Inferior parietal cortex (tissue), 1 donor: ENCODE data around the gene CNTLN.
"Not testable (repeated sequence)": the region's sequence is repeated elsewhere in the genome, so short reads cannot be mapped to it uniquely, and the experiment has no call there.

Experiments used
- DNase-seq: peaks from one replicate; pipeline ENCODE4 v3.0.0-alpha.2; 2016; ENCODE audit errors: extremely low spot score

CNTLN gene

DNA sequence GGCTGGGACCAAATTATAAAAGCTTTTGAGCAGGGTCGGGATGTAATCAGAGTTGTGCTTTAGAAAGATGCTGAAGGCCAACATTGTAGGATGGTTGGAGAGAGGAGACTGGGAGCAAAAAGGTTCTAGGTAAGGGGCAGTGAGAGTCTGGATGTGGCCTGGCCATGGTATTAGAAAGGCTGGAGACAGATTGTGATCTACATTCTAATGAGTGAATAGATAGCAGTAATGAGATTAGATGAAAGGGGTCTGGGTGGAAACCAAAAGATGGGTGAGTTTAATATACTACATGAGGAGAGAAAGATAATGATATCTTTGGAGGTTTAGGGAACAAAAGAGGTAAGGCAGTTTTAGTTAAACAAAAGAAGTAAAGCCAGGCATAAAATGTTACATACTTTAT lies 355.3 kb downstream of the CNTLN start:
- no peak for DNase-seq

- no peak for DNase-seq
Measured at GRCh38 chr9:17491780-17492179, 356.9 kb downstream of the CNTLN start.

DNA sequence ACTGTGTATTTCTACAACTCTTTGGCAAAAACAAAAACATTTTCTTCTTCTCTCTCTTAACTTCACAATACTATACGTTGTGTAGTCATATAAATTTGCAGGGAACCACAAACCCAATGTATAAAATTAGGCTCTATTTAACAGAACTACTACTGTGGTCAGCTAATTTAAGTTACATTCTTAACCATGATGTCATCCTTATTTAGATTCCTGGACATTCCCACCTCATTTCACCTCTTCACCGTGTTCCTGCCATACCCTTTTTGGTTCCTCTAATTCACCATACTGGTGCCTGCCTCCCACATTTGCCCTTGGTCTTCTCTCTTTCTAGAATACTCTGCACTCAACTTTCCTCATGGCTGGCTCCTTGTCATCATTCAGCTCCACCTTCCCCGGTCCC lies 368.4 kb downstream of the CNTLN start:
- no peak for DNase-seq

GRCh38 chr9:17509151-17509550 lies 374.3 kb downstream of the CNTLN start:
- DNase-seq = no peak

DNA sequence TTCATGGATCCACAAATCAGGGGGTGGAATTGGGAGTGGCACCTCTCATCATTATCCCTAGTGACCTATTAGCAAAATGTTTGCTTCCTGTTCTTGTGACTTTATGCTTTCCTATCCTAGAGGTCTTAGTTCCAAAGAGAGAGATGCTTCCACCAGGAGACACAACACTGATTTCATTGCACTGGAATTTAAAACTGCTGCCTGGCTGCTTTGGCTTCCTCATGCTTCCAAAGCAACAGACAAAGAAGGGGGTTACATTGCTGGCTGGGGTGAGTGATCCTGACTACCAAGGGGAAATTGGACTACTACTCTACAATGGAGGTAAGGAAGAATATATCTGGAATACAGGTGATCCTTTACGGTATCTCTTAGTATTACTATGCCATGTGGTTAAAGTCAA lies 374.9 kb downstream of the CNTLN start:
- no peak for DNase-seq

GRCh38 chr9:17519761-17520160 lies 384.9 kb downstream of the CNTLN start:
- DNase-seq = no peak

- no peak for DNase-seq
Measured at GRCh38 chr9:17520268-17521064, 385.6 kb downstream of the CNTLN start.

- DNase-seq = no peak
Measured at GRCh38 chr9:17521100-17521855, 386.4 kb downstream of the CNTLN start.

DNA sequence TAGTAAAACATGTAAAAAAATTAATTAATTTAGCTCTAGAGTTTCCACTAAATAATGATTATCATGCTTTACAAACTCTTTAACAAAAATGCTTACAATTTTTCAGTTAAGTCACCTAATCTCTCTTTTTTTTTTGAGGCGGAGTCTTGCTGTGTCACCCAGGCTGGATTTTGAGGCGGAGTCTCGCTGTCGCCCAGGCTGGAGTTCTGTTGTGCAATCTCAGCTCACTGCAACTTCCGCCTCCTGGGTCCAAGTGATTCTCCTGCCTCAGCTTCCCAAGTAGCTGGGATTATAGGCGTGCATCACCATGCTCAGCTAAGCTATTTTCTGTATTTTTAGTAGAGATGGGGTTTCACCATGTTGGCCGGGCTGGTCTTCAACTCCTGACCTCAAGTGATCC lies 391.9 kb downstream of the CNTLN start:
- DNase-seq = not testable (repeated sequence)

DNA sequence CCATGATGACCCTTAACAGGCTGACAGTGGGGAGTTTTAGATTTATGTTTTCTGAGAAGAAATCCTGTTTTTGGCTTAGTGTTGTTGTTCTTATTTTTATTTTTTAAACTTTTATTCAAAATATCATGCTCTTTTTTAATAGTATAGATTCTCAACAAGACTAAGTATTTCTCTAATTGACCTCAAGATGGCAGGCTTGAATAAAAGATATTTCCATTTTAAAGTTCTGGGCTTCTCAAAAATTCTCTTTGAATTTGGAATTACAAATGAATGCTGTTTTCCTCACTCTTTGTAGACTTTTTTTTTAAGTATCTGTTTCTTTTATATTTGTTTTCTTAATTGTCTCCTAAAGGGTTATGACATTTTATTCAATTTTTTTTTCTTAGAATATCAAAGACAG lies 394.0 kb downstream of the CNTLN start:
- peak; percentile 63 for DNase-seq

GRCh38 chr9:17531642-17532254 lies 396.9 kb downstream of the CNTLN start:
- DNase-seq = peak; percentile 68

DNA sequence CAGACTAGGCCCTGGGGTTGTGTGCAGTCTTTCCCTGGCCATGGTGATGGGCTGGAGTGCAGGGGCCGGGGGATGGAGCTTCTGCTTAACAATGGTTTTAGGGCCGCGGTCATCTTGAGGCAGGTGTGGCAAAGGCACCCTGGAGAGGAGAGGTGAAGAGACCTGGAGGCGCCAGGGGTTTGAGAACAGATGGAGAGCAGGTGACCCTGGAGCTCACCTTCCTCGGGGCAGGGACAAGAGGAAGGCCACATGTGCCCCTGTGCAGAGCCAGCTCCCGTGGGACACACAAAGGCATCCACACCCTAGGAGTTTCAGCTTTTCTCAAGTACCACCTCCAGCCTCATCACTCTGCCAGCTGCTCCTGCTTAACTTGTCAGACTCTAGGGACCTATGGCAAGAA lies 397.6 kb downstream of the CNTLN start:
- DNase-seq = no peak

GRCh38 chr9:17535176-17535575 lies 400.3 kb downstream of the CNTLN start:
- DNase-seq = no peak

DNA sequence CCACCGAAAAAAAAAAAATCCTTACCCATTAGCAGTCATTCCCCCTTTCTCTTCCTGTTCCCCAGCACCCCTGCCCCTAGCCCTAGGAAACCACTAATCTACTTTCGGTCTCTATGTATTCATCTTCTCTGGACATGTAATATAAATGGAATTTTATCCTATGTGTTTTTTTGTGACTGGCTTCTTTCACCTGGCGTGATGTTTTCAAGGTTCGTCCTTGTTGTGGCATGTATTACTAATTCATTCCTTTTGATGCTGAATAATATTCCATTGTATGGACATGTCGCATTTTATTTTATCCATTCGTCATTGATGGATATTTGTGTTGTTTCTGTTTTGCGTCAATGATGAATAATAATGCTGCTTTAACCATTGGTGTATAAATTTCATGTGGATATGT lies 401.2 kb downstream of the CNTLN start:
- no peak for DNase-seq

DNA sequence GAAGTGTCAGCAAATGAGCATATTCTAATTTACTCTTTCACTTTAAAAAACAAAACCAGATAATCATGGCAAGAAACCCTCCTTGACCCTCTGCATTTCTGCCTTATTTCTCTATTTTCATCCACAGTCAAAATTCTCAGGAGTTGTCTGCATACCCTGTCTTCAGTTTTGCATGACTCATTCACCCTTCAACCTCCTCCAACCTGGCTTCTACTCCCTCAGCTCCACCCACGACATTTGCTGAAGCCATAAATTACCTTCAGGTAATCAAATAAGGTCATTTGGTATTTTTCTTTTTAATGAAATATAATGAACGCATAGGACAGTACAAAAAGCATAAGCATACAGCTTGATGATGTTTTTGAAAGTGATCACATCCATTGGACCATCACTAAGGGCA lies 416.2 kb downstream of the CNTLN start:
- DNase-seq = no peak
